ENCODE data around the gene APC. TPM values are rescaled to one million over a fixed set of nuclear protein-coding genes. Genes with fewer than 3 reads are reported as not detected.

Gene APC
- total and polyA plus RNA-seq, 2 of the 13 experiments (the other 11 are each of a cell fraction or from before 2014, with no cell fraction given) = 6.1 to 19.0 TPM

DNA sequence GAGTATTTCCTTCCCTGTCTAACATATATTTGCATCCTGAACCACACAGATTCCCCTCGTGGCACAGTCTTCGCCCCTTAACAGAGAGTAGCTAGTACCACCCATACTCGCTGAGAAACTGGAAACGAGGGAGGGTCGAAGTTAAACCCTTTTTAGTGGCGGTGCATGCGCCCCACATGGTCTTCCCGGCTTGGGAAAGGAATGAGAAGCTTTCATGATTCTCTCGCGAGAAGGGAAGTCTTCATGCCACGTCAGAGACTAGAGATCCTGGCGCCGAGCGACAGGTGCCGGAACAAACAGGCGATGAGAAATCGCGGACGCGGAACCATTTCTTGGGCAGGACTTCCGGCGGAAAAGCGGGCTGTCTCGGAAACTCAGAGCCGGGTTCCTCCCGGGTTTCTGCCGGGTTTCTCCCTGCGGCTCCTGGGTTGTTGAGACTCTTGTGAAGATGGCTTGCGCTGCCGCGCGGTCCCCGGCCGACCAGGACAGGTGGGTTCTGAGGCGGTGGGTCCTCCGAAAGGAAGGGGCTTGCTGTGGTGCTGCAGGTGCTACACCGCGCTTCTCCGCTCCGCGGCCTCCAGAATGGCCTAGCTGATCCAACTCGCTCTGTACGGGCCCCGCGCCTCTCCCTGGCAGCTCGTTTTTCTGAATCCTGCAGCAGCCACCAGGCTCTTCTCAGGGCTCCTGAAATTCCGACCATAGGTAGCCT, 123.4 kb downstream of the APC start, which contains the start of gene SRP19 (continued):
- TF ChIP-seq, protein P1, sequence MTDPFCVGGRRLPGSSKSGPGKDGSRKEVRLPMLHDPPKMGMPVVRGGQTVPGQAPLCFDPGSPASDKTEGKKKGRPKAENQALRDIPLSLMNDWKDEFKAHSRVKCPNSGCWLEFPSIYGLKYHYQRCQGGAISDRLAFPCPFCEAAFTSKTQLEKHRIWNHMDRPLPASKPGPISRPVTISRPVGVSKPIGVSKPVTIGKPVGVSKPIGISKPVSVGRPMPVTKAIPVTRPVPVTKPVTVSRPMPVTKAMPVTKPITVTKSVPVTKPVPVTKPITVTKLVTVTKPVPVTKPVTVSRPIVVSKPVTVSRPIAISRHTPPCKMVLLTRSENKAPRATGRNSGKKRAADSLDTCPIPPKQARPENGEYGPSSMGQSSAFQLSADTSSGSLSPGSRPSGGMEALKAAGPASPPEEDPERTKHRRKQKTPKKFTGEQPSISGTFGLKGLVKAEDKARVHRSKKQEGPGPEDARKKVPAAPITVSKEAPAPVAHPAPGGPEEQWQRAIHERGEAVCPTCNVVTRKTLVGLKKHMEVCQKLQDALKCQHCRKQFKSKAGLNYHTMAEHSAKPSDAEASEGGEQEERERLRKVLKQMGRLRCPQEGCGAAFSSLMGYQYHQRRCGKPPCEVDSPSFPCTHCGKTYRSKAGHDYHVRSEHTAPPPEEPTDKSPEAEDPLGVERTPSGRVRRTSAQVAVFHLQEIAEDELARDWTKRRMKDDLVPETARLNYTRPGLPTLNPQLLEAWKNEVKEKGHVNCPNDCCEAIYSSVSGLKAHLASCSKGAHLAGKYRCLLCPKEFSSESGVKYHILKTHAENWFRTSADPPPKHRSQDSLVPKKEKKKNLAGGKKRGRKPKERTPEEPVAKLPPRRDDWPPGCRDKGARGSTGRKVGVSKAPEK (CRISPR knock-in tag; IDR thresholded peaks at IDR 0.05; ENCODE audit: borderline replicate concordance) = no peak
- TF ChIP-seq, protein P2, sequence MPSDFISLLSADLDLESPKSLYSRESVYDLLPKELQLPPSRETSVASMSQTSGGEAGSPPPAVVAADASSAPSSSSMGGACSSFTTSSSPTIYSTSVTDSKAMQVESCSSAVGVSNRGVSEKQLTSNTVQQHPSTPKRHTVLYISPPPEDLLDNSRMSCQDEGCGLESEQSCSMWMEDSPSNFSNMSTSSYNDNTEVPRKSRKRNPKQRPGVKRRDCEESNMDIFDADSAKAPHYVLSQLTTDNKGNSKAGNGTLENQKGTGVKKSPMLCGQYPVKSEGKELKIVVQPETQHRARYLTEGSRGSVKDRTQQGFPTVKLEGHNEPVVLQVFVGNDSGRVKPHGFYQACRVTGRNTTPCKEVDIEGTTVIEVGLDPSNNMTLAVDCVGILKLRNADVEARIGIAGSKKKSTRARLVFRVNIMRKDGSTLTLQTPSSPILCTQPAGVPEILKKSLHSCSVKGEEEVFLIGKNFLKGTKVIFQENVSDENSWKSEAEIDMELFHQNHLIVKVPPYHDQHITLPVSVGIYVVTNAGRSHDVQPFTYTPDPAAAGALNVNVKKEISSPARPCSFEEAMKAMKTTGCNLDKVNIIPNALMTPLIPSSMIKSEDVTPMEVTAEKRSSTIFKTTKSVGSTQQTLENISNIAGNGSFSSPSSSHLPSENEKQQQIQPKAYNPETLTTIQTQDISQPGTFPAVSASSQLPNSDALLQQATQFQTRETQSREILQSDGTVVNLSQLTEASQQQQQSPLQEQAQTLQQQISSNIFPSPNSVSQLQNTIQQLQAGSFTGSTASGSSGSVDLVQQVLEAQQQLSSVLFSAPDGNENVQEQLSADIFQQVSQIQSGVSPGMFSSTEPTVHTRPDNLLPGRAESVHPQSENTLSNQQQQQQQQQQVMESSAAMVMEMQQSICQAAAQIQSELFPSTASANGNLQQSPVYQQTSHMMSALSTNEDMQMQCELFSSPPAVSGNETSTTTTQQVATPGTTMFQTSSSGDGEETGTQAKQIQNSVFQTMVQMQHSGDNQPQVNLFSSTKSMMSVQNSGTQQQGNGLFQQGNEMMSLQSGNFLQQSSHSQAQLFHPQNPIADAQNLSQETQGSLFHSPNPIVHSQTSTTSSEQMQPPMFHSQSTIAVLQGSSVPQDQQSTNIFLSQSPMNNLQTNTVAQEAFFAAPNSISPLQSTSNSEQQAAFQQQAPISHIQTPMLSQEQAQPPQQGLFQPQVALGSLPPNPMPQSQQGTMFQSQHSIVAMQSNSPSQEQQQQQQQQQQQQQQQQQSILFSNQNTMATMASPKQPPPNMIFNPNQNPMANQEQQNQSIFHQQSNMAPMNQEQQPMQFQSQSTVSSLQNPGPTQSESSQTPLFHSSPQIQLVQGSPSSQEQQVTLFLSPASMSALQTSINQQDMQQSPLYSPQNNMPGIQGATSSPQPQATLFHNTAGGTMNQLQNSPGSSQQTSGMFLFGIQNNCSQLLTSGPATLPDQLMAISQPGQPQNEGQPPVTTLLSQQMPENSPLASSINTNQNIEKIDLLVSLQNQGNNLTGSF (CRISPR knock-in tag; IDR thresholded peaks at IDR 0.05) = peak; percentile 97
- TF ChIP-seq NFE2L2 (IDR thresholded peaks at IDR 0.05; ENCODE audit: low read length) (no peak), HOXD1 (CRISPR knock-in tag; IDR thresholded peaks at IDR 0.05) (no peak), SRF (IDR thresholded peaks at IDR 0.05; ENCODE audit: low read depth, low read length) (no peak), ZNF674 (CRISPR knock-in tag; IDR thresholded peaks at IDR 0.05; ENCODE audit: low read depth) (no peak), ZNF737 (CRISPR knock-in tag; IDR thresholded peaks at IDR 0.05; ENCODE audit: borderline replicate concordance) (peak; percentile 23; the same call in 1 of the 2 replicates), LCORL (IDR thresholded peaks at IDR 0.05) (no peak), LCORL (CRISPR knock-in tag; IDR thresholded peaks at IDR 0.05) (no peak), ZGPAT (CRISPR knock-in tag; IDR thresholded peaks at IDR 0.05) (peak; percentile 90), STAT5B (CRISPR knock-in tag; IDR thresholded peaks at IDR 0.05) (0 out of 2 replicates have a peak, but pooled peaks have one; percentile 12), ZNF24 (IDR thresholded peaks at IDR 0.05) (peak; percentile 63; the same call in 1 of the 2 replicates), U2AF1 (optimal IDR thresholded peaks at IDR 0.05; ENCODE audit: low read depth, low read length) (no peak), ZMYM3 (CRISPR knock-in tag; IDR thresholded peaks at IDR 0.05) (no peak), TBX3 (IDR thresholded peaks at IDR 0.05; ENCODE audit: borderline replicate concordance) (no peak), ZNF44 (CRISPR knock-in tag; IDR thresholded peaks at IDR 0.05) (no peak), TOE1 (CRISPR knock-in tag; IDR thresholded peaks at IDR 0.05) (peak; percentile 85), HNRNPH1 (optimal IDR thresholded peaks at IDR 0.05; ENCODE audit: low read depth, low read length) (no peak), ZSCAN9 (CRISPR knock-in tag; IDR thresholded peaks at IDR 0.05; ENCODE audit: borderline replicate concordance) (peak; percentile 97)
- TF ChIP-seq, protein P3, sequence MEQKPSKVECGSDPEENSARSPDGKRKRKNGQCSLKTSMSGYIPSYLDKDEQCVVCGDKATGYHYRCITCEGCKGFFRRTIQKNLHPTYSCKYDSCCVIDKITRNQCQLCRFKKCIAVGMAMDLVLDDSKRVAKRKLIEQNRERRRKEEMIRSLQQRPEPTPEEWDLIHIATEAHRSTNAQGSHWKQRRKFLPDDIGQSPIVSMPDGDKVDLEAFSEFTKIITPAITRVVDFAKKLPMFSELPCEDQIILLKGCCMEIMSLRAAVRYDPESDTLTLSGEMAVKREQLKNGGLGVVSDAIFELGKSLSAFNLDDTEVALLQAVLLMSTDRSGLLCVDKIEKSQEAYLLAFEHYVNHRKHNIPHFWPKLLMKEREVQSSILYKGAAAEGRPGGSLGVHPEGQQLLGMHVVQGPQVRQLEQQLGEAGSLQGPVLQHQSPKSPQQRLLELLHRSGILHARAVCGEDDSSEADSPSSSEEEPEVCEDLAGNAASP (CRISPR knock-in tag; IDR thresholded peaks at IDR 0.05; ENCODE audit: borderline replicate concordance) = peak; percentile 42; the same call in 1 of the 2 replicates
